HepG2 (cell line): ENCODE measurements around the gene TNRC18. TPM values are rescaled to one million over a fixed set of nuclear protein-coding genes. Genes with fewer than 3 reads are reported as not detected.

ENCODE experiments used
- BRCA1 ChIP-seq: sonication (generic); formaldehyde crosslinking; IDR thresholded peaks from 2 replicates; pipeline ENCODE4 v1.4.0; 2020; ENCODE audit warnings: missing genetic modification reagents
- ELF4 ChIP-seq: sonication (generic); formaldehyde crosslinking; IDR thresholded peaks from 2 replicates; pipeline ENCODE4 v1.5.0; 2020; ENCODE audit warnings: missing genetic modification reagents, mild to moderate bottlenecking, moderate library complexity, borderline replicate concordance
- FOXO1 ChIP-seq: sonication (generic); formaldehyde crosslinking; IDR thresholded peaks from 2 replicates; pipeline ENCODE4 v1.4.0; 2020; ENCODE audit warnings: missing genetic modification reagents
- HCFC1 ChIP-seq: fragments of 150-350 bp; IDR thresholded peaks from 2 replicates; pipeline ENCODE4 v1.6.1; 2014; ENCODE audit warnings: low read depth, low read length
- ISX ChIP-seq: sonication (generic); formaldehyde crosslinking; conservative IDR thresholded peaks from 2 replicates; pipeline ENCODE4 v1.5.0; 2020; ENCODE audit warnings: missing genetic modification reagents
- JDP2 ChIP-seq: sonication (generic); formaldehyde crosslinking; IDR thresholded peaks from 2 replicates; pipeline ENCODE4 v1.8.1; 2022; ENCODE audit warnings: missing genetic modification reagents, borderline replicate concordance
- KDM2A ChIP-seq: sonication (generic); formaldehyde crosslinking; IDR thresholded peaks from 2 replicates; pipeline ENCODE4 v1.4.0; 2020; ENCODE audit warnings: low read depth, missing genetic modification reagents, borderline replicate concordance
- NRL ChIP-seq: sonication (generic); formaldehyde crosslinking; IDR thresholded peaks from 2 replicates; pipeline ENCODE4 v1.5.0; 2020; ENCODE audit warnings: missing genetic modification reagents, mild to moderate bottlenecking, moderate library complexity, borderline replicate concordance
- PAF1 ChIP-seq: IDR thresholded peaks from 2 replicates; pipeline ENCODE4 v1.6.1; 2016; ENCODE audit warnings: missing genetic modification reagents, missing compliant biosample characterization
- POLR2A ChIP-seq, 2 experiments: IDR thresholded peaks; 2 replicates each; pipeline ENCODE4 v1.6.1; 2011; ENCODE audit warnings: low read depth in 2 of 2, low read length in 2 of 2, mild to moderate bottlenecking in 1 of 2, moderate library complexity in 1 of 2; ENCODE audit not compliant: insufficient read depth in 1 of 2
- RBM22 ChIP-seq: fragments of 200-400 bp; formaldehyde crosslinking; optimal IDR thresholded peaks from 2 replicates; pipeline ENCODE3; 2017; ENCODE audit warnings: mild to moderate bottlenecking, low read length, moderate library complexity
- SETDB1 ChIP-seq: sonication (generic); formaldehyde crosslinking; IDR thresholded peaks from 2 replicates; pipeline ENCODE4 v1.5.1; 2020; ENCODE audit warnings: missing genetic modification reagents, mild to moderate bottlenecking, borderline replicate concordance
- TP53 ChIP-seq: sonication (generic); formaldehyde crosslinking; conservative IDR thresholded peaks from 2 replicates; pipeline ENCODE4 v1.4.0; 2020; ENCODE audit warnings: missing genetic modification reagents
- U2AF1 ChIP-seq: fragments of 200-400 bp; formaldehyde crosslinking; optimal IDR thresholded peaks from 2 replicates; pipeline ENCODE3; 2017; ENCODE audit warnings: mild to moderate bottlenecking, low read depth, low read length
- U2AF2 ChIP-seq: fragments of 200-400 bp; formaldehyde crosslinking; IDR thresholded peaks from 2 replicates; pipeline ENCODE4 v1.6.1; 2017; ENCODE audit warnings: low read depth, mild to moderate bottlenecking, low read length
- YEATS4 ChIP-seq: sonication (generic); formaldehyde crosslinking; IDR thresholded peaks from 2 replicates; pipeline ENCODE4 v1.4.0; 2020; ENCODE audit warnings: missing genetic modification reagents, borderline replicate concordance
- YY1 ChIP-seq: IDR thresholded peaks from 2 replicates; pipeline ENCODE4 v1.6.1; 2011; ENCODE audit warnings: low read length, low read depth, moderate library complexity, mild to moderate bottlenecking; ENCODE audit not compliant: insufficient read depth, insufficient replicate concordance
- ZBTB37 ChIP-seq: sonication (generic); formaldehyde crosslinking; IDR thresholded peaks from 2 replicates; pipeline ENCODE4 v1.4.0; 2020; ENCODE audit warnings: mild to moderate bottlenecking, missing genetic modification reagents
- ZBTB7B ChIP-seq: sonication (generic); formaldehyde crosslinking; IDR thresholded peaks from 2 replicates; pipeline ENCODE4 v1.4.0; 2020; ENCODE audit warnings: missing genetic modification reagents
- ZFP82 ChIP-seq: sonication (generic); formaldehyde crosslinking; IDR thresholded peaks from 2 replicates; pipeline ENCODE4 v1.5.1; 2020; ENCODE audit warnings: mild to moderate bottlenecking, missing genetic modification reagents, borderline replicate concordance
- ZNF234 ChIP-seq: sonication (generic); formaldehyde crosslinking; conservative IDR thresholded peaks from 2 replicates; pipeline ENCODE4 v1.5.1; 2020; ENCODE audit warnings: mild to moderate bottlenecking, missing genetic modification reagents
- ZNF768 ChIP-seq: sonication (generic); formaldehyde crosslinking; IDR thresholded peaks from 2 replicates; pipeline ENCODE4 v1.4.0; 2020; ENCODE audit warnings: missing genetic modification reagents
- polyA plus RNA-seq, 8 experiments: library from polyadenylated mRNA; depleted of rRNA in 3 of 8; stranded (reverse) in 7 of 8; unstranded in 1 of 8; fragments of >200 nt; fragmentation: Illumina TruSeq in 4 of 8; extraction: Trizol in 4 of 8; gene quantifications; 2 replicates each; pipeline versions ENCODE4 v1.2.1 to v1.2.3, GENCODE V29; 2011 to 2016; ENCODE audit warnings: low read depth in 4 of 8, missing spikeins in 1 of 8, mixed read lengths in 1 of 8; ENCODE audit not compliant: insufficient read depth in 1 of 8
- total RNA-seq, 5 experiments: library from RNA; depleted of rRNA; stranded (reverse); fragments of >200 nt; fragmentation: Illumina TruSeq; extraction: Trizol; gene quantifications; 2 replicates each; pipeline ENCODE4 v1.2.3, GENCODE V29; 2016; ENCODE audit warnings: low read depth in 1 of 5
- TF ChIP-seq, protein P1 (sequence below): sonication (generic); formaldehyde crosslinking; IDR thresholded peaks from 2 replicates; pipeline ENCODE4 v1.8.1; 2023; ENCODE audit warnings: mild to moderate bottlenecking, inconsistent platforms, moderate library complexity, missing genetic modification reagents, borderline replicate concordance
- TF ChIP-seq, protein P2 (sequence below): sonication (generic); formaldehyde crosslinking; IDR thresholded peaks from 2 replicates; pipeline ENCODE4 v1.8.1; 2022; ENCODE audit warnings: low read depth, mild to moderate bottlenecking, missing genetic modification reagents
- TF ChIP-seq, protein P3 (sequence below): sonication (generic); formaldehyde crosslinking; IDR thresholded peaks from 2 replicates; pipeline ENCODE4 v1.8.1; 2023; ENCODE audit warnings: mild to moderate bottlenecking, missing genetic modification reagents, borderline replicate concordance

TNRC18 gene
- total and polyA plus RNA-seq, 2 of the 13 experiments (the other 11 are each of a cell fraction or from before 2014, with no cell fraction given), result 11.7 to 17.4 TPM

GRCh38 chr7:5422396-5423305 is 983 bp downstream of the TNRC18 start (continued):
- TF ChIP-seq U2AF1 (peak; percentile 36), JDP2 (no peak), ZBTB7B (CRISPR knock-in tag) (peak; percentile 12; the same call in 1 of the 2 replicates), POLR2A (IDR thresholded peaks at IDR 0.05; ENCODE audit: insufficient read depth in 1 of 2, low read depth in 2 of 2, low read length in 2 of 2) (peak in 1 of 2 experiments; percentile 26; a peak in 1 of 4 replicates), HCFC1 (no peak), ZFP82 (CRISPR knock-in tag) (no peak), ISX (no peak), PAF1 (CRISPR knock-in tag) (no peak), TP53 (no peak), RBM22 (peak; percentile 7), BRCA1 (no peak), ZBTB37 (CRISPR knock-in tag) (no peak), KDM2A (CRISPR knock-in tag) (0 out of 2 replicates have a peak, but pooled peaks have one; percentile 2), U2AF2 (no peak), ELF4 (CRISPR knock-in tag) (no peak), NRL (CRISPR knock-in tag) (no peak), YEATS4 (no peak), ZNF234 (CRISPR knock-in tag) (no peak), FOXO1 (no peak), YY1 (no peak), SETDB1 (CRISPR knock-in tag) (no peak), ZNF768 (no peak)
- TF ChIP-seq, protein P1, sequence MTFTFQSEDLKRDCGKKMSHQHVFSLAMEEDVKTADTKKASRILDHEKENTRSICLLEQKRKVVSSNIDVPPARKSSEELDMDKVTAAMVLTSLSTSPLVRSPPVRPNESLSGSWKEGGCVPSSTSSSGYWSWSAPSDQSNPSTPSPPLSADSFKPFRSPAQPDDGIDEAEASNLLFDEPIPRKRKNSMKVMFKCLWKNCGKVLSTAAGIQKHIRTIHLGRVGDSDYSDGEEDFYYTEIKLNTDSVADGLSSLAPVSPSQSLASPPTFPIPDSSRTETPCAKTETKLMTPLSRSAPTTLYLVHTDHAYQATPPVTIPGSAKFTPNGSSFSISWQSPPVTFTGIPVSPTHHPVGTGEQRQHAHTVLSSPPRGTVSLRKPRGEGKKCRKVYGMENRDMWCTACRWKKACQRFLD (CRISPR knock-in tag), result no peak
- TF ChIP-seq, protein P2, sequence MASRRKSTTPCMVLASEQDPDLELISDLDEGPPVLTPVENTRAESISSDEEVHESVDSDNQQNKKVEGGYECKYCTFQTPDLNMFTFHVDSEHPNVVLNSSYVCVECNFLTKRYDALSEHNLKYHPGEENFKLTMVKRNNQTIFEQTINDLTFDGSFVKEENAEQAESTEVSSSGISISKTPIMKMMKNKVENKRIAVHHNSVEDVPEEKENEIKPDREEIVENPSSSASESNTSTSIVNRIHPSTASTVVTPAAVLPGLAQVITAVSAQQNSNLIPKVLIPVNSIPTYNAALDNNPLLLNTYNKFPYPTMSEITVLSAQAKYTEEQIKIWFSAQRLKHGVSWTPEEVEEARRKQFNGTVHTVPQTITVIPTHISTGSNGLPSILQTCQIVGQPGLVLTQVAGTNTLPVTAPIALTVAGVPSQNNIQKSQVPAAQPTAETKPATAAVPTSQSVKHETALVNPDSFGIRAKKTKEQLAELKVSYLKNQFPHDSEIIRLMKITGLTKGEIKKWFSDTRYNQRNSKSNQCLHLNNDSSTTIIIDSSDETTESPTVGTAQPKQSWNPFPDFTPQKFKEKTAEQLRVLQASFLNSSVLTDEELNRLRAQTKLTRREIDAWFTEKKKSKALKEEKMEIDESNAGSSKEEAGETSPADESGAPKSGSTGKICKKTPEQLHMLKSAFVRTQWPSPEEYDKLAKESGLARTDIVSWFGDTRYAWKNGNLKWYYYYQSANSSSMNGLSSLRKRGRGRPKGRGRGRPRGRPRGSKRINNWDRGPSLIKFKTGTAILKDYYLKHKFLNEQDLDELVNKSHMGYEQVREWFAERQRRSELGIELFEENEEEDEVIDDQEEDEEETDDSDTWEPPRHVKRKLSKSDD (CRISPR knock-in tag), result no peak
- TF ChIP-seq, protein P3, sequence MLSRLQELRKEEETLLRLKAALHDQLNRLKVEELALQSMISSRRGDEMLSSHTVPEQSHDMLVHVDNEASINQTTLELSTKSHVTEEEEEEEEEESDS (CRISPR knock-in tag), result no peak
